Activated CD8-positive, alpha-beta memory T cell treated with anti-CD3 and anti-CD28 coated beads, Interleukin-2, amount 50 U/mL, for 24 hours (primary cell): ENCODE data around the gene CAMKV.
"Not testable (repeated sequence)": the region's sequence is repeated elsewhere in the genome, so short reads cannot be mapped to it uniquely, and the experiment has no call there.

ENCODE experiments used
- DNase-seq: peaks from one replicate; pipeline ENCODE4 v3.0.0-alpha.2; 2020; ENCODE audit errors: extremely low read depth

Gene CAMKV, protein sequence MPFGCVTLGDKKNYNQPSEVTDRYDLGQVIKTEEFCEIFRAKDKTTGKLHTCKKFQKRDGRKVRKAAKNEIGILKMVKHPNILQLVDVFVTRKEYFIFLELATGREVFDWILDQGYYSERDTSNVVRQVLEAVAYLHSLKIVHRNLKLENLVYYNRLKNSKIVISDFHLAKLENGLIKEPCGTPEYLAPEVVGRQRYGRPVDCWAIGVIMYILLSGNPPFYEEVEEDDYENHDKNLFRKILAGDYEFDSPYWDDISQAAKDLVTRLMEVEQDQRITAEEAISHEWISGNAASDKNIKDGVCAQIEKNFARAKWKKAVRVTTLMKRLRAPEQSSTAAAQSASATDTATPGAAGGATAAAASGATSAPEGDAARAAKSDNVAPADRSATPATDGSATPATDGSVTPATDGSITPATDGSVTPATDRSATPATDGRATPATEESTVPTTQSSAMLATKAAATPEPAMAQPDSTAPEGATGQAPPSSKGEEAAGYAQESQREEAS

GRCh38 chr3:49869525-49870126 is at the start of gene CAMKV:
Gene CAMKV (minus strand): TSS chr3:49869906. CDS start chr3:49862388, 7,518 bp downstream.
- no peak for DNase-seq

DNA sequence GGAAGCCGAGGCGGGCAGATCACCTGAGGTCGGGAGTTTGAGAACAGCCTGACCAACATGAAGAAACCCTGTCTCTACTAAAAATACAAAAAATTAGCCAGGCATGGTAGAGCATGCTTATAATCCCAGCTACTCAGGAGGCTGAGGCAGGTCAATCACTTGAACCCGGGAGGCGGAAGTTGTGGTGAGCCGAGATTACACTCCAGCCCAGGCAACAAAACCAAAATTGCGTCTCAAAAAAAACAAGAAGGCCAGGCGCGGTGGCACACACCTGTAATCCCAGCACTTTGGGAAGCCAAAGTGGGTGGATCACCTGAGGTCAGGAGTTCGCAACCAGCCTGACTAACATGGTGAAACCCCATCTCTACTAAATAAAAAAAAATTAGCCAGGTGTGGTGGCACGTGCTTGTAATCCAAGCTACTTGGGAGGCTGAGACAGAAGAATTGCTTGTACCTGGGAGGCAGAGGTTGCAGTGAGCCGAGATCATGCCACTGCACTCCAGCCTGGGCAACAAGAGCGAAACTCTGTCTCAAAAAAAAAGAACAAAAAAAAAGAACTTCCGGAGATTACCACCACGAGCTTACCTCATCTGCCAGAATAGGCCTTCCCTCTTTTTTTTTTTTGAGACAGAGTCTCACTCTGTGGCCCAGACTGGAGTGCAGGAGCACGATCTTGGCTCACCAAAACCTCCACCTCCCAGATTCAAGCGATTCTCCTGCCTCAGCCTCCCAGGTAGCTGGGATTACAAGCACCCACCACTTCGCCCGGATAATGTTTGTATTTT is 48.3 kb upstream of the CAMKV start:
- DNase-seq = not testable (repeated sequence)

- no peak for DNase-seq
Measured at GRCh38 chr3:49916686-49917085, 47.0 kb upstream of the CAMKV start.

DNA sequence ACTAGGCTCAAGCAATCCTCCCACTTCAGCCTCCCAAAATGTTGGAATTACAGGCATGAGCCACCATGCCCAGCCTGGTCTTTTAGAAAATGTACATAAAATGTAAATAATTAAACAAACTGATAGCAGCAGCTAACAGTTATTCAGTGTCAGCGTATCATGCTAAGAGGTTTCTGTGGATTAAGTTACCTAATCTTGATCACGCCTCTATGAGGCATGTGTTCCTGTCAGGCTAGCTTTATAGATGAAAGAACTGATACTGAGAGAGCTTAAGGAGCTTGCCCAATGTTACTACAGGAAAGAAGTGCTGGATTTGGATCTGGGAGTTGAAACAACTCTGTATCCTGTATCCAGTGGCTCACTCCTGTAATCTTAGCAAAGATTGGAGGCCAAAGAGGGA is 45.2 kb upstream of the CAMKV start:
- no peak for DNase-seq

GRCh38 chr3:49912881-49913281 is 43.2 kb upstream of the CAMKV start:
- DNase-seq = no peak

GRCh38 chr3:49911611-49912010 is 41.9 kb upstream of the CAMKV start:
- no peak for DNase-seq

- DNase-seq = no peak
Measured at GRCh38 chr3:49911124-49911420, 41.4 kb upstream of the CAMKV start.

DNA sequence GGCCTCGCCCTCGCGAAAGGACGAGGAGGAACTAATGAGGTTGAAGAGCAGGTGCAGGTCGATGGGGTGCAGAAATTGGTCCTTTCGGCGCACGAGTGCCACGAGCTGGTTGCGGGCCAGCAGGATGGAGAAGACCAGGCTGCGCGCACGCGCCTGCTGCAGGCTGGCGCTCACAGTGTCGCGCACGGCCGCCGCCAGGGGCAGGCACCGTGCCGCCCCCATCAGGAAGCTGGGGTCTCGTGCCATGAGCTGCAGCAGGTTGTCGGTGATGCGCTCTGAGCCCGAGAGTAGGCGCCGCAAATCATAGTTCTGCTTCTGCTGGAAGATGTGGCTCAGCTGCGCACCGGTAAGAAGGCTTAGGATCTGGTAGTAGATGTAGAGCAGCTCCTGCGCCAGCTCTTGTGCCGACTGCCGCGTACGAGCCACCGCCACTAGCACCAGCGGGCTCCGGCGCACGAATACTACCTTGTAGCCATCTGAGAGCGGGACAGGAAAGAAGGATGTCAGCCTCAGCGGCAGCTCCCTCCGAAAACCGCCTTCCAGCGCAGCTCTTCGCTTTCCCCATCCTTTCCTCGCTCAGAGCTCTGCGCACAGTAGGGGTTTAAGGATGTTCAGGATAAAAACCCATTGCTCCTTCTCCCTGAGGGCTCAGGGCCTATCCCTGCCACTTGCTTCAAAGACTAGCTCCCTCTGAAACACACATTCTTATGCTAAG is 40.9 kb upstream of the CAMKV start:
- DNase-seq = no peak

DNA sequence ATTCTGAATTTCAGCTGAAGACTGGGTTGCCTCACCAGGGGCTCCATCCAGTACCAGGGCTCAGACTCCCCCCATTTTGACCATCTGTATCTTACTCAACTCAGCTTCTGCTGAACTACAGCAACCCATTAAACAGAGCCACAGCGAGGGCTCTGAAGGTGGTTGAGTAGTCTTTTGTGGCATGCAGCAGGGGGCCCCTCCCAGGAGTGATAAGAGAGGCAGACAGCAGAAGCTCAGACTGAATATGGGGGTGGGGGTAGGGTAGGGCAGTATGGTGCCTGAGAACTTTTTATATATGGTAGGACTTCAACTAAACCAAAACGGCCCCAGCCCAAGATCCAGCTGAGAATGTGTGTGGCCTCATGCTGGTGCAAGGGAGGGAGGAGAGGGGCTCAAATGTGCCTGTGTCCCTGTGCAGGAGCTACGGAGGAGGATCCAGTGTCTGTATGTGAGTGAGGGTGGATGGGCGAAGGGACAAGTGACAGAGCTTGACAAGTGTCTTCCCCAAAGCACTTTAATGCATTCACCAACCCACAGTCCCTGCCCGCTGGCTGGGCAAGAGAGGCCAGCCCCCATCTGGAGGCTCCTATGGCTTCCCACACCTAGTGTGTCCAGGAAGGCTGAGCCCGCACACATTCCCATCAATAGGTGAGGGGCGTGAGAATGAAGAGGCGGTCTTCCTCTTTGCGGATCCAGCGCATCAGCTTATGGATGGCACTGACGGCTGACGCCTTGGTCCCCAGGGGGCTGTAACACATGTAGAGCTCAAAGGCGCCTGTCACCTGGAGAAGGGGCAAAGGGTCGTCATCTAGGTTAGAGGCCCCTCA is 38.9 kb upstream of the CAMKV start:
- DNase-seq = no peak

- DNase-seq = peak; percentile 7
Measured at GRCh38 chr3:49906073-49906743, 36.5 kb upstream of the CAMKV start.

- not testable (repeated sequence) for DNase-seq
Measured at GRCh38 chr3:49904448-49904847, 34.7 kb upstream of the CAMKV start.

GRCh38 chr3:49903451-49904424 is 34.0 kb upstream of the CAMKV start, which contains the start of gene MST1R:
Gene MST1R (minus strand): TSS chr3:49903873. CDS start chr3:49903609, 264 bp downstream.
- peak; percentile 40 for DNase-seq

GRCh38 chr3:49902511-49903345 is 33.0 kb upstream of the CAMKV start:
- DNase-seq = no peak

DNA sequence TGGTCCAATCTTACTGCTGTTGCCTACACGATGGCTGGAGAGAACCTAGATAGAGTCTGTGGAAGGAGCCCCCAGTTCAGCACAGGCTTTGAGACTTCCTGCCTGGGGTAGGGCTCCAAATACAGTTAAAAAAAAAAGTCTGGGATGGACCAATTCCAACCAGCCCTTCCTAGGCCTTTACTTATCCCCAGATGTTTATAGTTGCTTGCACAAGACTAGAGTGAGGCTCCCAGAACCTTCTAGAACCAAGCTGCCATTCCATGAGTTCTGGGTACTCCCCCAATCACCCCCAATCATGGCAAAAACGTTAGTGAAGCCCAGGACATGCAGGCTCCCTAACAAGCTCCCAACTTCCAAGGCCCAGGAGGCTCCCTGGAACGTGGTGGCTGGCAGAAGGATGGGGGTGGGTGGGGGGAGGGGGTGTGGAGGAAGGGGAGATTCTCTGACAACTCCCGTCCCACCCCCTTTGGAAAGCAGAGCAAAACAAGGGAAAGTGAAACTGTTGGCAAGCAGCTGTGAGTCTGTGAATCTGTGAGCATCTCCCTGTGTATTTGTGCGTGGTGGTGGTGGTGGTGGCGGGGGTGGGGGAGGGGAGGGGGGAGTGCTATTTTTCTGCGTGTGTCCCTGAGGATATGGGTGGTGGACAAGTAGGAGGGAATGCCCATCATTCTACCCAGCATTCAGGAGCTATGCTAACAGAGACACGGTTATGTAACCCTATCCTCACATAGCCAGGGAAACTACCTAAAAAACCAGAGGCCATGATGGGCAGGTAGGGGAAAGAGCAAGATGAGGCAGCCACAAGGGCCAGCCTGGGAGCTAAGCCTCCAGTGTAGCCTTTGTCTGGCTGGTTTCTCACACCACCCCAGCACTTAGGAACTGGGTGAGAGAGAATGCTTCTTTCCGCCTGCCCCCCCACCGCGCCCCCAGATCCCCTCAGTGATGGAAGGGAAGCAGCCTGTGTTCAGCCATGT is 31.9 kb upstream of the CAMKV start:
- DNase-seq = no peak

DNA sequence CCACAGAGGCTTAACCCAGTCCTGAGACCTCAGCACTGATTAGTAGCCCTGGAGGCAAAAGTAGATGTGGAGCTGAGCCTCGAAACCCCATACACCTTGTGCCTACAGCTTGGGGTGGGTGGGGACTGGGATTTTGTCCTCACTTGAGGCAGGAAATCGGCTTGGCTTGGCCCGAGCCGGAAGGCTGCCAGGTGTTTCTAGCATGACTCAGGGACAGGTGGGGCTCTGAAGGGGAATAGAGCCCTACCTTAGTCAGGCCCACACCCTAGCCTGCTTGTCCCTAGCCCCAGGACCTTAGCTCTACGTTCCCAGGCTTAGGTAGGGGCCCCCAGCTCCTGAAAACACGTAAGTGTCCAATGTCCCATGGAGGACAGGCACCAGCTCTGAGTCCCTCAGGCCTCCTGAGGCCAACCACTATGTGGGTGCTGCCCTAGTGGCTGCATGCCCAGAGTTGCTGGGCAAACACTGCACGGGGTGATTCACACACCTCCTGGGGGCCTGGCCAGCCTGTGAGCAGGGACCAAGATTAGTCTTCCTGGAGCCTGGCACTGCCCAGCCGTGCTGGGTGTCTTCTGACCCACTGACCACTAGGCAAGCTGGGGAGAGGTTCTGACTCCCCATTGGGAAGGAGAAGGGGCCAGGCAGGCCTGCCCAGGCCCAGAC is 30.9 kb upstream of the CAMKV start:
- DNase-seq = no peak

- no peak for DNase-seq
Measured at GRCh38 chr3:49899815-49900214, 30.1 kb upstream of the CAMKV start.

- DNase-seq = no peak
Measured at GRCh38 chr3:49898991-49899390, 29.3 kb upstream of the CAMKV start.
